GM21723 (cell line): ENCODE results near the gene LMOD3.

Experiments
- ATAC-seq: cut with Tn5 transposase; IDR thresholded peaks from one replicate; pipeline ENCODE4 v1.9.1; 2021; ENCODE audit warnings: mild to moderate bottlenecking, moderate library complexity; ENCODE audit not compliant: unreplicated experiment

Gene LMOD3

GRCh38 chr3:69065318-69065964, 57.0 kb downstream of the LMOD3 start:
- ATAC-seq, result no peak

- ATAC-seq, result no peak
These were observed 58.8 kb downstream of the LMOD3 start for GRCh38 chr3:69063636-69064035.

- ATAC-seq, result no peak
These were observed 62.7 kb downstream of the LMOD3 start for GRCh38 chr3:69059688-69060087.

- ATAC-seq, result peak; percentile 11
These were observed 63.5 kb downstream of the LMOD3 start for GRCh38 chr3:69058947-69059224.

- ATAC-seq, result peak; percentile 99
These were observed 64.0 kb downstream of the LMOD3 start for GRCh38 chr3:69058180-69058946.
